ENCODE results near the gene AFTPH.

Gene AFTPH

DNA sequence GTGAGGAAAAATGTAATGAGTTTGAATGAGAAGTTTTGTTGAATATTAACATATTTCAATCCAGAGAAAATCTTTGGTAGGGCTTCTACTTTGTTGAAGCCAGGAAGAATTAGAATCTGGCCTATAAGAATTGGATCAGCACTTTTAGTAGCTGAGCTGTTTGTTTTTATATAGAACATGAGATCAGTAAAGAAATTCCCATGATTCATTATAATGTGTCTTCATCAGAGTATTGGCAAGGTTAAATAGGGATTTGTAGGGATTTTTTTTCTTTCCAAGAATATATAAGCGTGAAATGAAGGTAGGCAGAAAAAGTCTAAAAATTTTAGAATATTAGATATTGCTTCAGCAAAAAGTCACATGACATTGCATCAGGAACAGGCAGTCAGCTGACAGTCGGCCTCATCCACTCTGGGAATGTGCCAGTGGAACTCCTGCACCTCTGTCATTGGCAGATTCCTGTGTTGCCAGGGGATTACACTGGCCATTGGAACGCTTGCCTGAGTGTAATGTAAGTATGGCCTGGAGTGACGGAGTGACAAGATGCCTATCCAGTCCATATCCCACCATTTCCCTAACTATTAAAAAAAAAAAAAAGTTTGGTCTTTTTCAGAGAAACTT lies 69.0 kb downstream of the AFTPH start:
- peak; percentile 33 for DNase-seq

DNA sequence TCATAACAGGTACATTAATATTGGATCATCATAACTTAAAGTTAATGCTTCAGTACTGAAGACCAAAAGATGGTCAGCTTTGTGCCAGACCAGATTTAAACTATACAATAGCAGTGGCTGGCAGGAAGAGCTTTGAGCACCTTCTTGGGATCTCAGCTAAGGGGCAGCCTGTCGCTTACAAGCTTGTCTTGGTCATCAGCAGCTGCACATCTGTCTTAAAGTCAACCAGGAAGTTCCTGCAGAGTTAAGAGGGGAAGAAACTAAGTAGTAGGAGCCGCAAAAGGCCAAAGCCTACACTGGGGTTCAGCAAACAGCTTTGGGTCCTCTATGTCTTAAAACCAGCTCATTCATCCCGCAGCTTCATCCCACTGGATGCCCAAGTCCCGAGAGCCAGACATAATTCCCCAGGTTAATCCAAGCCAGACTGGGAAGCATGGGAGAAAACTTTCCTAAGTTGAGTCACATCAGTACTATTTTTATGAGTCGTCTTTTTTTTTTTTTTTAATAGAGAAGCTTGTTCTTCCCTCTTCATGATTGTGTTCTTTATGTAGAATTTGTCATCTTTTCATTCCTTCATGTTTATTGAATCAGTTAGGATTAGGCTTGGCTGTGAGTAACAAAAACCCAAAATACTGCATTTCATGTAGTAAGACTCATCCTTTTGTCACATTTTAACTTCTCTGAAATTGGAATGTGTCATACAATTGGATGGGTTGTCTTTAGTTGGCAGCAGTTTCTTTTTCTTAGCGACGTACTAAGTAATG lies 70.3 kb downstream of the AFTPH start:
- peak; percentile 39 for DNase-seq

DNA sequence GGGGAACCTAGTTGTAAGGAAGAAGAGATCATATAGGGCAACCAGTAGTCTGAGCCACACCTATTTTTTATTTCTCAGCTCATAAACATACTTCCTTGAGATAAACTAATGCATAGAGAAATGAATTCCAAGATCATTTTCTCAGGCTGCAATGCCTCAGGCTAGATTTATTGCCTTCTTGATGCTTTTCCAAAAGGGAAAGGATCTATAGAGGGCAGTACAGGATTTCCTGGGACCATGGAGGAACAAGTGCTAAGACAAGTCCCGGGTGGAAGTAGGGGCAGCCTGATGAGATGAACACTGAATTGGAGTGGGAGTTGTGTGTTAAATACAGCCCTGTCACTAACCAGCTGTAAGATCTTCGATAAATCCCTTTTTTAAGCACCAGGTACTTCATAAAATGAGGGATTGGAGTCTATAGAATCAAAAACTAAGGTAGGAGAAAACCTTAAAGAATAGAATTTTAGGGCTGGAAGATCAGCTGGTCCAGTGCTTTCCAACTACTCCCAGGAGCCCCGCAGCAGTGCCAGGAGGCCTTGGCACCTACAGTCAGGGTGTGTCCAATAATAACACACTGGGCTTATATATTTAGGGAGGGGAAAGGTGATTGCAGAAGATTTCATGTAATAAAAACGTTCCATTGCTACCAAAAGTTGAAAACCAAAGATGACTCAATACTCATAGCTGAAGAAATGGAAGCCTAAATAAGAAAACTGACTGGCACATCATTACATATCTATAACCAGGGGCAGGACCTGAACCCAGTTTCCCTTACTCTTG lies 71.5 kb downstream of the AFTPH start:
- DNase-seq = no peak

DNA sequence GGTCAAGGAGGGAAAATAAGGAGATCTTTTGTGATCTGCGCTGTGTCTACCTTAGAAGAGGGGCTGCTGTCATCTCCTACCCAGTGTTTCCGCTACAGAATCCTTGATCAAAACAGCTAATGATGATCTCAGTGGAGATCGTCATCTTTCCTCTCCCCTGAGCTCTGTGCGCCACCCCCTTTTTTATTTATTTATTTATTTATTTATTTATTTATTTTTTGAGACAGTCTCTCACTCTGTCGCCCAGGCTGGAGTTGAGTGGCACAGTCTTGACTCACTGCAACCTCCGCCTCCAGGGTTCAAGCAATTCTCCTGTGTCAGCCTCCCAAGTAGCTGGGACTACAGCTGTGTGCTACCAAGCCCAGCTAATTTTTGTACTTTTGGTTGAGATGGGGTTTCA lies 74.1 kb downstream of the AFTPH start:
- DNase-seq = no peak

DNA sequence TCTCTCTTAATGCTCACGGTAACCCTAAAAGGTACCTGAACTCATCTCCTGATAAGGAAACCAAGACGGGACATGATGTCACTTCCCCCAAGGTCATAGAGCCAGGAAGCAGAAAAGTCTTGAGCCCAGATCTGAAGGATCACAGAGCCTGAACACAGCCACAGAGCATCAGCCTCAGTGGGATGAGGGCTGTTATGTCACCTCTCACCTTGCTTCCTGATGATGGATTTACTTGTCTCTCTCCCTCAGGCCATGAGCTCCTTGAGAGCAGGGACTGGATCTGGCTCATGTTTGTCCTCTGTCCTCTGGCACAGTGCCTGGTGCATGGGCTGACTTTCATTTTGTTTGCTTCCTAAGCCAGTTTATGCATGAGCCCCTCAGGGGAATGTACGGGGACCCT lies 75.3 kb downstream of the AFTPH start:
- DNase-seq = no peak

DNA sequence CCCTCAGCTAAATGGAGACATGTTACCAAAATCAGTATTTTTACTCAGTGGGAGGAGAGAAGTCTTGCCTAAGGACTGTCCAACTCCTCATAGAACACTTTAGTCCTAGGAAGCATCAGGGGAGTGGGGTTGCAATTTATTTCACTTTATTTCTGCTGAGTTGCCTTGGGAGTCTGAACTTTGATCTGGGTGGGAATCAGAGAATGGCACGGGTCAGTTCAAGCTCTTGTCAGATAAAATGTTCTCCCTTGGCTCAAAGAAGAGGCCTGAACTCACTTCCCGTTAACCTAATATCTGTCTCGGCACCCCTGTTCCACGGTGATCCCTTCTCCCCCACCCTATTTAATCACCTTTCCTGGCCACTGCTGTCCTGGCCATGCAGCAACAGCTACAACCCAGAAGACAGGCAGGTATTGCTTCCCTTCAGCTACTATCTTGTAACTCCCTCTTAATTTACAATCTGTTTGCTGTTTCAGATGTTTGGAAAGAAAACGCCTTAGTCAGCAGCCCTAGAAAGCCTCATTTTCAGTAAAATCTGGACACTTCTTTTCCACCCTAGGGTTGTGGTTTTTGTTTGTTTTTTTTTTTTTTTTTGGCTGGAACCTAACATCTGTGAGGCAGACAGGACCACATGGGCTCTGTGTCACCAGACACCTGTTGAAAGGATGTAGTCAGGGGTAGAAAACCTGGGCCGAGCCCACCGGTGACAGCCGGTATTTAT lies 77.1 kb downstream of the AFTPH start:
- DNase-seq = no peak

DNA sequence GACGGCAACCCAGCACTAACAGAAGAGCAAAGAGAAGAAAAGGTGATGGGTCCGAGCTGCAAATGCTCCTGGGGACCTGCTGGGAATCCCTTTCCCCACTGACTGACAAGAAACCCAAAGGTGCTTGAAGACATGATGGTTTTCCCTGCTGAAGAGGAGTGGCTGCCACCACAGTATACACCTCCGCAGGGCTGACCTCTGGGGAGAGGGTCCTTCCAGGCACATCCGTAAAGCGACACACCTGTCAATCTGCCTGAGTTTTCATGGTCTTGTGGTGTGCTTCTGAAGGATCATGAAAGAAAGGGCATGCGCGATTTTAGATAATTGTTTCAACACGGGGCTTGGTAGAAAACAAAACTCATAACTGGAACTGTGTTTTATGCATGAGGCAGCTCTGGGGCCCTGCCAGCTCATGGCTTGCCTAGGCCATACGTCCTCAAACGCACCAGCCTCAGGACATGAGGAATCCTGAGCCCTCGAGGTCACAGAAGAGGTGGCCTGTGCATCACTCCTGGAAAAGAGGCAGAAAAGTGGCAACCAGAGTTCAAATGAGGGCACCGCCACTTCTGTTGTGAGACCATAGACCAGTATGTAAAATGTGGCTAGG lies 77.8 kb downstream of the AFTPH start:
- no peak for DNase-seq

DNA sequence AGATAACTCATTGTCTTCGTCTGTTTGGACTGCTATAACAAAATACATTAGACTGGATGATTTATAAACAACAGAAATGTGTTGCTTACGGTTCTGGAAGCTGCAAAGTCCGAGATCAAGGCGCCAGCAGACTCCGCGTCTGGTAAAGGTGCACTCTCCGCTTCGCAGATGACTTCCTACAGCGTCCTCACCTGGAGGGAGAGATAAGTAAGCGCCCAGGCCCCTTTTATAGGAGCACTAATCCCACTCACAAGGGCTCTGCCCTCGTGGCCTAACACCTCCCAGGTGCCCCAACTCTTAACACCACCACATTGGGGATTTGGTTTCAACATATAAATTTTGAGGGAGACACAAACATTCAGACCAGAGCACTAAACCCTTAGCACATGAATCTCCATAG lies 78.3 kb downstream of the AFTPH start:
- DNase-seq = no peak

DNA sequence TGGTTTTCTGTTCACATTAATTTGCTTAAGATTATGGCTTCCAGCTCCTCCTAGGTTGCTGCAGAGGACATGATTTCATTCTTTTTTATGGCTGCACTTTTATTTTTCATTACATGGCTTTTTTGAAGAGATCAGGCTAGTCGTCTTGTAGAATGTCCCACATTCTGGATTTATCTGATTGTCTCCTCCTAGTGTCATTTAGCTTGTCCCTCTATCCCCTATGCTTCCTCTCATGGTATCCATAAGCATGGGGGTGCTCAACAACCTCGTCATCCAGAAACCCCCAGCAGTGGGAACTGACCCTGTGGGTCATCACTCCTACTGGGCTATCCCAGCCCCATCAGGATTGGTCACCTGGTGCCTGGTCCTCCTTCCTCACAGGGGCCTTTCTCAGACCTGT lies 80.0 kb downstream of the AFTPH start:
- DNase-seq = no peak

DNA sequence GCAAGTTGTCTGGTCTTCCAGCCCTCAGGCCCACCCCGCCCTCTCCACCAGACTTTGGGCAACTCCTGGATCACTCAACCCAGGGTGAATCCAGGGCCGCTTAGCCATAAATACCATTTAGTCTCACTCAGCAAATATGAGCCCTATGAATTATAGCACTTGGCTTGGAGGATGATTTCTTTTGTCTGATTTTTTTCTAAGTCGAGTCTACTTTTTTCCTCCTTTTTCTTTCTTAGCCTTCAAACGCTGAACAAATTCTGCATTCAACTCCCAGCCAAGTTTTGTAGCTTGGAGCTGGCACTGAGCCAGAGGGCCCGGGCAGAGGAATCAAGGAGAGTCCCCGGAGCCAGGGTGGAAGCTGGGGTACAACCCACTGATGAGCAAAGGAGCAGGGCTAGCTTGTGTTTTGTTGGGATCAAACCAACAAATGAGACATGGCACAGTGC lies 80.9 kb downstream of the AFTPH start:
- DNase-seq = no peak

DNA sequence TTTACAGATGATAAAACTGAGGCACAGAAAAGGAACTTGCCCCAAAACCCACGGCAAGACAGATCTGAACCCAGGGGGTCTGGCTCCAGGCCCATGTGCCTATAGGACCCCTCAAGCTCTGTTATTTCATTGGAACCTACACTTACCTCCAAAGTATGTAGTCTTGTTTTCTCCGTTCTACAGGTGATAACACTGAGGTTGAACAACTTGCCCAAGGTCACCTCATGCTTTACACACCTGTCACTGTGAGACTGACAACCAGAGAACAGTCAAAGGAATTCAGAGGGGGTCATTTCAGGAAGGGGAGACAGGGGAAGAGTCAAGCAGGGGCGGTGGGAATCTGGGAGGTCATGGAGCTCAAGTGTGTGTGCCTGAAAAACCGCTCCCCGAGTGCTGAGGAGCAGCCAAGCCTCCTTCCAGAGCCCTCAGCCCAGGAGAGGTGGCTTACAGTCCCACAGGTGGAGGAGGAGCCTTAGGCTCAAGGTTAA lies 81.9 kb downstream of the AFTPH start:
- DNase-seq = no peak

DNA sequence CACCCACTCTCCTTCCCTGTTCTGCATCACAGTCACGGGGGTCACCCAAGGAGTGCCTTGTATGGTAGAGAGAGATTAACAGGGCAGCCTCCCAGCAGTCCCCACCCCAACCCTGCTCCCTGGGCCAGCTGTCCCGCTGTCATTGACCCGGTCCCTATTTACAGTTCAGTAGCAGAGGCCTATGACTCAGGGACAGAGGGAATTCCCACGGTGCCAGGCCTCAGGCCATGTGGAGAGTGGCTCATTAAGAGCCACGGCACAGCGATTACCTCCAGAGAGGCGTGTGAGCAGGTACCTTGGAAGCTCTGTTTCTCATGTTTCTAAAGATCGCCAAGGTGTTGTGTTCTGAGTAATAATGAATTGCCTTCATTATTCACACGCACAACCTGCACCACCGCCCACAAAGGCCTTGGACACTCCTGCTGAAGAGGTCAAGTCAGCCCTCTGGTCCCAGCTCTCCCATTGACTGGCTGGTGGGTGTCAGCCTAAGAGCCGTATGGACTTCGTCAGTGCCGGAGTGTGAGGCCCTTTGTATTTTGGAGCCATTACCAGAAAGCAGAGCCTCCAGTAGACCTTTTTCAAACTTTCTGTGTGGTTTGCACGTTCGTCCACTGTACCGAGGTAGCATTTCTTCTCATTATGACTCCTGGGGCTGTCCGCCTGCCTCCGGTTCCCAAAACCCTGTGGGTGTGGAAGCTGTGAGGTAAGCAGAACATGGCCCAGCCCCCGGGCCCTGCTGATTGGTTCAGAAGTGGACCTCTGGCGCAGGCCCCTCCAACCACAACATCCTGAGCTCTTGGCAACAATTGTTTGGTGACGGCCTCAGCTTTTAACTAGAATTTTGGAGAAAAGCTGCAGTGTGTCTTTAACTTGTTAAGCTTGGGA lies 82.6 kb downstream of the AFTPH start:
- DNase-seq = peak; percentile 94

DNA sequence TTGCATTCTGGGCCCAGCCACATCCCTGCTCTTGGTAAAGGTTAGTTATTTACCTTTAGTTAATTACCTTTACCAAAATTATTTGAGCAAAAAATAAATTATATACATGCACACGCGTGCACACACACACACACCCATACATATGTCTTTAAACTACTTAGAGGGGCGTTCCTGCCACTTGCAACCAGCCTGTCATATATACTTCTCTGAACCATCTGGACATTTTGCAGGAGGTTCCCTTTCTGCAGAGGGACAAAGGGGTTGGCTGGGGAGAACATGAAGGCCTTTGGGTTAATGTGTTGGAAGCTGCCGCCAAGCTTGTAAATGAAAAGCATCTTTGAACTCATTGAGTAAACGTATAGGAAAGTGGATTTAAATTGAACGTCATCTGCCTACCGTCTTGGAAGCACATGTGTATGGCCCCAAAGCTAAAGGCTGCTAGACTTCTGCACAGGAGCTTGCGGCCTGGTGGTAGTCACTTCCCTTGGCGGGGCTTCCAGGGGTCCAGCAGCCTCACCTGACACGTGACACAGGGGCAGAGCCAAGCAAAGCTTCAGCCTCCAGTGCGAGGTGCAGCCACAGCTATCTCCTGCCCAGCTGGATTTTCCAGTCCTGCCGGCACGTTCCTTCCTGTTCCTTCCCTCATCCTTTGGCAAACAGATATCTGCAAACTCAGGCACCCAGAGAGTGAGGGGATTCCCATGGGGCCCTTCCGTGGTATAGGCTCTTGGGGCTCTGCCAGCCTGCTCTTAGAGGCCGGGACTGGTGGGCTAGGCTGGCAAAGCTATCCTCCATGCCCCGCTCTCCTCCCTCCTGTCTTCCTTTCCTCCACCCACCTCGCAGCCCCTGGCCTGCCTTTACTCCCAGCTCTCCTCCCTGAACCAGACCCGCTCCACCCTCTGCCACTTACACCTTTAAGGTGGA lies 83.5 kb downstream of the AFTPH start:
- DNase-seq = no peak

DNA sequence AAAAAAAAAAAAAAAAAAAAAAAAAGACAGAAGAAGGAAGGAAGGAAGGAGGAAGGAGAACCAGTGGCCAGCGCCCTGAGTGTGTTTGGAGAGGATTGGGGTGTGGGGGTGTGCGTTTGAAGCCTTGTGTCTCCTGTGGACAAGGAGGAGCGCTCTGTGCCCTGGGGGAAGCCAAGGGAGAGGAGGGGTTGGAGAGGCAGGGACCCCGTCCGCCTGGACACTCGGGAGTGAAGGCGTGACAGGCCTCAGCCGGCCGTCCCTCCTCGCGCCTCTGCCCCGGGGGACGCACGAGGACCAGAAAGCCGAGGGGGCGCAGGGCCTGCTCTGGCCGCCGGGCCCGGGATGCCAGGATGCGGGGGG lies 84.7 kb downstream of the AFTPH start:
- DNase-seq = peak; percentile 11

DNA sequence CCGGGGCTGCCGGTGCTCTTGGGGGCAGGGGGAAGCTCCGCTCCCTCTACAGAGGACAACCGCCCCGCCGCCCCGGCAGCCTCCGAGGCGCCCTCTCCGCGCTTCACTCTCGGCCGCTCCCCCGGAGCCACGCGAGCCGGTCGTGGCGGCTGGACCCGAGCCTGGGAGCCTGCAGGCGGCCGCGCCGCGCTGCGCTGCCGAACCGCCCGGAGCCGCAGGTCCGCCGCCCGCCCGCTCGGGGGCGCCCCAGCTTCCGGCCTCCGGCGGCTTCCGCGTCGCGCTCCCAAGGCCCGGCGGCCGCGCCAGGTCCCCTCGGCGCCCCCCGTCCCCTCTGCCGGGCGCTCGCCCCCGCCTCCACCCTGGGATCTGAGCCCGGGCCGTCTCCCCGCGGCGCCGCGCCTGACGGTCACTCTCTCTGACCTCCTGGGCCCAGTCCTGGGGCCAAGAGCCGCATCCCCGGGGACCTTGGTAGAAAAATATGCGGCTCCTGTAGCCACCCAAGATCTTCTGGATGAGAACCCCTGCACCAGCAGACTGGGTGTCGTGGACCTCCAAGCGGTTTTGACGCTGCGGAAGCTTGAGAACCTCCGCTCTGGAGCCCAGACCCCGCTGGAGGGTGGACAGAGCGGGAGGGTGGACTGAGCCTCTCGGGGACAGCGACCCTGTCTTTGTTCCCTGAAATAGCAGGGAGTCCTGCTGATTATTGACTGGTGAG lies 85.3 kb downstream of the AFTPH start:
- DNase-seq = peak; percentile 74

DNA sequence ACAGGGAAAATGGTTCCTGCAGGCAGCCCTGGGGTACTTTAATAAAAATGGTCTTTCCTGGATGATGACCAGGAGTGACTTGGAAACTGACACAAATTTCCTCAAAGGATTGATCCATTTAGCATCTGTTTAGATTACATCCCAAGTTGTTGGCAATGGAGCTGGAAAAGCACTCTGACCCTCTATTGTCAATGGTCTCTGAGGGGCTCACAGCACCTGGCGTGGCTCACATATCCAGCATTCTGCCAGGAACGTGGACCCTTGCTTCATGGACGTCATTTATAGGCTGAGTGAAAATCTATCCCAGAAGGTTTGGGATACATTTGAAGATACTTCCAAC lies 85.8 kb downstream of the AFTPH start:
- DNase-seq = no peak

DNA sequence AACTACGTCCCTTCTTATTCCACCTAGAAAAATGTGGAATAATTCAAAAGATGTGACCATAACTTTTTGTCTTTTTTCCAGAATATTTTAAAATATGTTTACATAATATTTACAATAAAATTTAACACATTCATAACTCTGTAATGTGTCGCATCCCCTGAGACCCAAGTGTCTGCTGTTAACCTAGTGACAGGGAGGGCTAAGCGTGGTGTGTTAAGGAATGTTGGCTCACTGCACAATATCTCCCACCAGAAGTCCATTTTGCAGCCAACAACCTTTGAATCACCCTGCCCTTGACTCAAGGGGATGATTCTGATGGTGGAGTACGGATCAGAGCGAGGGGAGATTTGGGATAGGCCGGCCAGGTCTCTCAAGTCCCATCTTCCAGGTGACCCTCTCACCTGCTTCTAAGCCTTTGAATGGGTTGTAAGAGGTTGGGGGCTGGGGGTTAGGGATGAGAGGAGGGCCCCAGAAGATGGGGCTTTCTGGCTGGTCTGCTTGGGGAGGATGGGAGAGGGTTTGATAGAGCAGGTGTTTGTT lies 86.3 kb downstream of the AFTPH start:
- no peak for DNase-seq

DNA sequence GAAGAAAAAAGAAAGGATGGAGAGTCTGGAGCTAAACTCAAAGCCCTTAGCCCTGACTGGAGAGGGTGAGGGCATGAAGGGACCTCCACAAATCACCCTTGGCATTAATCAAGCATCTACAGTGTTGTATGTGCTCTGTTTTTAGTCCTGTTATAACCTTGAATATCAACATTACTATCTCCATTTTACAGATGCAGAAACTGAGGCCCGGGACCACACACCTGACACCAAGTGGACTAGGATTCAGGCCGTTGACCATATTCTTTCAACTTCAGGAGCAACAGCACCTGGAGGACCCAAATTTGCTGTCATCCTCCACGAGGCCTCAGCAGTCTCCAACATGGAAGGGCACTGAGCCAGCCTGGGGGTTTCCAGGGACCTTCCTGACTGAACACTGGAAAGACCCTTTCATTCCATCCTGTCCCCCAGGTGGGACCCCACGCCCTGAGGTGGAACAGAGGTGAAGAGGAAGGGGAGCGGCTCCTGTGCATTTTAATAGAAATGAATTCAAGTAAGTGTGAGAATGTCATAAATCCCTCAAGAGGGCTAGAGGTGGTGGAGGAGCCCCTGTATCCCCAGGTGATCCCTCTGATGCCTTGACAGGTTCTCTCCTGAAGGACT lies 88.6 kb downstream of the AFTPH start:
- DNase-seq = no peak

DNA sequence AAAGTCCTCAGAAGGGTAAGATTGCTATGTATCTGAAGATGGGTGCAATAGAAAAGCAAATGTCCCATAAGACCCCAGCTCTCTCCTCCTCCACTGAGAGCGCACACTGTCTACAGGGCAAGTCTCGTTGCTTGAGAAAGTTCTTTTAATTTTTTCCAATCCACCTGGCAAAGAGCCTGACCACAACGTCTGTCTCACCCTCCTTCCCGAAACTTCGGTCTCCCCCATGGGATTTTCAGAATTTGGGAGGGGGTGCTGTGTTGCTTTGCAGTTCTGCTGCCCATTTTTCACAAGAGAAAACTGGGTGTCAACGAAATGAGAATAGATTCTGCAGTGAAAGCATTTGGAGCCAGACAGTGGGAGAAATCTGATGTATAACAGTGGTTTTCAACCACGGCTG lies 89.1 kb downstream of the AFTPH start:
- no peak for DNase-seq
